GM18508 (cell line): Measurements from ENCODE around the gene PITX3.

Experiments used
- ATAC-seq: cut with Tn5 transposase; IDR thresholded peaks from one replicate; pipeline ENCODE4 v1.9.1; 2021; ENCODE audit warnings: moderate number of reproducible peaks; ENCODE audit not compliant: insufficient read depth, unreplicated experiment

The PITX3 gene

GRCh38 chr10:102241444-102242117 is at the start of gene PITX3:
PITX3 (minus strand) TSS chr10:102241512; CDS start chr10:102232080, 9,432 bp downstream.
- ATAC-seq: no peak

DNA sequence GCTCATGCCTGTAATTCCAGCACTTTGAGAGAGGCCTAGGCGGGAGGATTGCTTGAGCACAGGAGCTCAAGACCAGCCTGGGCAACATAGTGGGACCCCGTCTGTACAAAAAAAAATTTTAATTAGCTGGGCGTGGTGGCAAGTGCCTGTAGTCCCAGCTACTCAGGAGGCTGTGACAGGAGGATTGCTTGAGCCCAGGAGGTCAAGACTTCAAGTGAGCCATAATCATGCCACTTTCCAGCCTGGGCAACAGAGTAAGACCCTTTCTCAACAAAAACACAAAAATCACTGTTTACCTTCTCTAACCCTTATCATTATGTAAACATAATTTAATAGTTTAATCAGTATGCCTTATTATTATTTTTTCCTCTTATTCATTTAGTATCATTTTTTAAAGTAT is 48.5 kb upstream of the PITX3 start:
- ATAC-seq: no peak

GRCh38 chr10:102289356-102289755 is 48.0 kb upstream of the PITX3 start:
- no peak for ATAC-seq

DNA sequence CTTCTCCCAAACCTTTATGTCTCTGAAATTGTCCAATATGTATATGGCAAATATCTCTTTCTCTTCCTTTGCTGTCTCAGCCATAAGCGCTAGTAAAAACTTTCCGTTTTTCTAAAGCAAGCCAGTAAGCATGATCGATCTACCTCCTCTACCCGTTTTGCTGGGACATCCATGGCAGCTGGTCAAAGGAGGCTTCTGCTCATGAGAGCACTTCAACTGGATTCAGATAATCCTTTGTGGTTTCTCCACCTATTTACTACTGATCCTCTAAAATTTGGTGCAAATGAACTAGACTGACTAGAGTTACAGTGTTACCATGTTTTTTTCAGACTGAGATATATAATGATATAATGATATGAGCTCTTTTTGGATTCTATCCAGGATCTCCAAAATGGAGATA is 46.7 kb upstream of the PITX3 start:
- no peak for ATAC-seq

- no peak for ATAC-seq
Measured at GRCh38 chr10:102287538-102287937, 46.2 kb upstream of the PITX3 start.

DNA sequence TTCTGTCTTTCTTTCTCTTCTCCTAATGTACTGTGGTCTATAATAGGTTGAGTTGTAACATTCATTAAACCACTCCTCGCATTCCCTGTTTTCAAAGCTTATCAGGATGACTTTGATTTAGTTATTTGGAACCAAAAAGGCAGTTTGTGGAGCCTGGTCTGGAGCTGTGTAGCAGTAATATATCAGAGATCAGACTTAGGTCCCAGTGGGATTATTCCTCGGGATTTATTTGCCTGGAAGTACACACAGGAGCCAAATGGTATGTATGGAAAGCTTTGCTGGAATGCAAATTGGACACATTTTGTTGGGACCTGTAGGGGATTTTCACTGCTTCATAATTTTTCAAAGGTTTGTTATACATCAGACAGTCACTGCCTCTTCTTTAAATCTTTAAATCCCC is 44.9 kb upstream of the PITX3 start:
- ATAC-seq: no peak

DNA sequence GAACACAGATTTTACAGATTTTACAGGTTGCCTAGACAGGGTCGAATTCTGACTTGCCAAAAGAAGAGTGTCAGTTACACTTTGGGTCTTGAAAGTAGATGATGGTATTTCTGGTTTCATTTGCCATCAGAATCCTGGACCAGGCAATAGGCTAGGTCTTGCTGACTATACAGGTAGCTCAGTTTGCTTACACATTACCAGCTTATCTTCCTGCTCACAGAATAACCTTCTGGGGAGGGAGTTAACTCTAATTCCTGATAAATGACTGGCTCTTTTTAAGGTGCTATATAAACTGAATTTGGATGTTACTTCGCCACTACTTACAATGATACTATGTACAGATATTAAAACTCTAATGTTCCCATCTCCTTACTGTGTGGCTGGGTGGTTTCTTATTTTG is 43.8 kb upstream of the PITX3 start:
- no peak for ATAC-seq

- ATAC-seq: no peak
Measured at GRCh38 chr10:102284531-102284930, 43.2 kb upstream of the PITX3 start.

DNA sequence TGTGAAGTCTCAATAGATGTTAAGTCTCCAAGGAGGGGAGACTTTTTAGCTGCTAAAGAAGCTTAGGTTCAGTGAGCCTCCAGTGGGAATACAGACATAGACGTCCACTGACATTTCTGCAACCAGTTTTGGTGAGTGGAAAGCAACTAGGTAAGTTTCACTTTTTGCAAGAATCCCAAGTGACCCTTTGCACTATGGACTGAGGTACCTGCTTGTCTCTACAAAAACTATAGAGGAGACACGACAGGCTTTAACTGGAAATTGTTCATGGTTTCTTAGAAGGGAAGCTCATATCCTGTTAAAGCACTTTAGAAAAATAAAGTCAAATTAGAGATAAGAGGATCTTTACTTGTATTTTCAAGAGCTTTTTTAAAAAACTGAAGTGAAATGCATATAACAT is 42.6 kb upstream of the PITX3 start:
- ATAC-seq: no peak

GRCh38 chr10:102283488-102283887 is 42.2 kb upstream of the PITX3 start:
- ATAC-seq: no peak

GRCh38 chr10:102281102-102281487 is 39.8 kb upstream of the PITX3 start:
- ATAC-seq: no peak

DNA sequence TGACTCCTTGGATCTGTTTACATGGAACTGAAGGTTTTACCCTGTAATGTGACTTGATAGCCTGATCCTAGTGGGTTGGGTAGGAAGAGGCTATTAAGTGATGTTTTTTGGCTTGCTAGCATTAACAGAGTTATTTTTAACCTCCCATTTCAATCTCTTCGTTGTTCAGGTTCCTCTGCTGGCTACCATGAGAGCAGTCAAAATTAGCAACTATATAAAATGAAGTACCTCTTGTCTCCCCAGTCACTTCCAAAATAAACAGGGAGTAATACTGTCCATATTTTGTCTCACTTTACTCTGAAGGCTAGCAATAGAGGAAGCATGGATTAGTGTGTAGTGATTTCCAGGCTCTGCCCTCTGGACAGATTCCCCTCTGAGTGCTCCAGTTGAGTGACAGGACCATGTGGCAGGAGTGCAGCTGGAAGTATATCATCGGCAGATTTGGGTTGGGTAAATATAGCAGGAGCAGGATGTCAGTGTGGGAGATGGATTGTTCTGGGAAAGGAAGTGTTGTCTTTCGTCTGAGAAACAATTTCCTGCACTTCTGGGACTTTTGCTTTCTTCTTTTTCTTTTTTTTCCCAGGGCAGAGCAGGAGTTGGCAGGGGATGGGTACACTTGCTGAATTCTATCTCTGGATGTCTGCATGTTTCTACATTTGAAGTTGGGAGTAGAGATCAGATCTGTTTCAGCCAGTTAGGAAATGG is 39.2 kb upstream of the PITX3 start:
- no peak for ATAC-seq

DNA sequence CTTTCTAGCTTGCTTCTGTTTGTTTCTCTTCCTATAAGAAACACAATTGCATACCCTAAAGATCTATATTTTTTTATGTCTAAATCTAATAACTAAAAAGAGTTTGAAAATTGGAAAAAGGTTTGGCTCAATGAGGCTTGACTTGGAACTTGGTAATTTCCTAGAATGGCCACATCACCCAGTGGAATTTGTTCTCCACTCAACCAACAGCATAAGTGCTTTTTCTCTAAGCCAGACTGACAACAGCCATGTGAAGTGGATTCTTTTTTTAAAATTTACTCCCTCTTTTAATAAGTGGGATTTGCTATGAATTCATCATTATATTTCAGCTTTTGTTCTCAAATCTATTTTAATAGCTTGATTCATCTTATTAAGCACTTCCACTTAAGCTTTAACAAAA is 37.8 kb upstream of the PITX3 start:
- ATAC-seq: no peak

DNA sequence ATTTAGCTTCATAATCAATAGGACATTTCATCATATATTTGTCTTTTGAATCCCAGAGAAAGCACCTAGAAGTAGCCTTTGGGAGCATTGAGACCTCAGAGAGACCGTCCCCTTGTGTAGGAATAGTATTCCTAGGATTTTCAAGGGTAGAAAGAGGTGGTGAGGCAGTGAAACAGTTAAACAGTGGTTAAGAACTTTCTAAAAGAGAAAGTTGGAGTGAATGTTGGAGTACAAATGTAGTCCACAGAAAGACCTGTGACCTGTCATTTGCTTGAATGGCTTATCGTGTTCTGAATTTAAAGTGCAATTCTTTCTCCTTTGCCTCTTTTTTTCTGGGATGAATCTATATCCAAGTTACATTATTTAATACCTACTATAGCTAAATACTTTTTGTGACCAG is 34.0 kb upstream of the PITX3 start:
- no peak for ATAC-seq

DNA sequence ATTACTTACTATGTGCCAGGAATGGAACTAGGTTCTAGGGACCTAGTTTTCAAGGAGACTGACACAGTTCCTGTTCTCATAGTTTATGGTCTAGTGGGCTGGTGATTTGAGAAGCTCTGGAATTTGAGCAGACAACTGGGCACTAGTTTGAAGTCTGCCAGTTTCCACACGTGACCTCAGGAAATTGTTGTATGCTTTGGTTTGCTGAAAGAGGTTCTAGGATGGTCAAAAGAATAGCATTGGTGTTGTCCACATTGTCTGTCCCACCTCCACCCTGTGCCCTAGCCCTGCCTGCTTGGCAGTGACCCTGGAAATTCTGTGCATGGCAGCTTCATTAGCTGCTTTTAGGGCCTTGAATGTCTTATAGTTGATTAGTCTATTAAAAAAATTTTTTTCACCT is 32.8 kb upstream of the PITX3 start:
- ATAC-seq: no peak

- ATAC-seq: no peak
Measured at GRCh38 chr10:102269017-102269416, 27.7 kb upstream of the PITX3 start.

GRCh38 chr10:102268375-102268888 is 27.1 kb upstream of the PITX3 start:
- no peak for ATAC-seq

- ATAC-seq: no peak
Measured at GRCh38 chr10:102267748-102268147, 26.4 kb upstream of the PITX3 start.

GRCh38 chr10:102266670-102267069 is 25.4 kb upstream of the PITX3 start:
- no peak for ATAC-seq

- ATAC-seq: no peak
Measured at GRCh38 chr10:102264371-102264770, 23.1 kb upstream of the PITX3 start.

GRCh38 chr10:102262744-102263370 is 21.5 kb upstream of the PITX3 start:
- ATAC-seq: no peak
